CD4-positive, alpha-beta T cell treated with Interleukin-12 subunit alpha and Interleukin-12 subunit beta, for 1 hour (primary cell): ENCODE results near the gene CA12.

Experiments used
- DNase-seq: peaks from one replicate; pipeline ENCODE4 v3.0.0-alpha.2; 2020

The CA12 gene

DNA sequence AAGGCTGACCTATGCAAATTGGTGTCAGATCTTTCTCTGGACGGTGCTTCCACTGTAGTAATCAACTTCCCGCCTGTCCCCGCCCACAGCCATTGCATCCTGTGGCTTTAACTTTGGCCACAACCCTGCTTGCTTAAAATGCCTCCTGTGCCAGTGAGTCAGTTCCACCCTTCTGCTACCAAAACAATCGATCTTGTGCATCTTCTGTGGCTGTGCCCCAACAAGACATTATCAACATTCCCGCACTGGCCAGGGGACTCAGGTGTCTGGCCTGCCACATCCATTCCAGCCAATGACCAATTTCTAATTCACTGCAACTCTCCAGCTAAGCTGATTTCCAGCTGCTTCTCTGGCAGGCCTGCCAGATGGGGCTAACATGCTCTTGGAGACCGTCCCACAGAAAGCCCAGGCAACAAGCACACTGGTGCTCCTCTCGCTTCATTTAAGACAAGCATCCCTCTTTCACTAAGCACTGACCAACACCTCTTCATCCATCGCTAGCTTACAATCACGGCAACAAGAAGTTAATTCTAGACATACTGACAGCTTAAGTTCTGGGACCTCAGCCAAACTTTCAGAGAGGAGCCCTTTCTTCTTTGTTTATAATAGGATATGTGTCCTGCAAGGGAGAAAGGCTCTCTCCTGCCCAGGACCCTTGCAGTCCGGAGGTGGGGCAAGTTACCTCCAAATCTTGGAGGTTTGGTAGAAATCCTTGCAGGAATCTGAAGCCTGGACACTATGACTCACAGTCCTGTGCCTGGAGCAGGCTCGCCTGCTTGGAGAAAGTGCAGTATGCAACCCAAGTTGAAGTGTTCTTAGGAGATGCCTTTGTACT, 6.7 kb downstream of the CA12 start:
- DNase-seq, result no peak

DNA sequence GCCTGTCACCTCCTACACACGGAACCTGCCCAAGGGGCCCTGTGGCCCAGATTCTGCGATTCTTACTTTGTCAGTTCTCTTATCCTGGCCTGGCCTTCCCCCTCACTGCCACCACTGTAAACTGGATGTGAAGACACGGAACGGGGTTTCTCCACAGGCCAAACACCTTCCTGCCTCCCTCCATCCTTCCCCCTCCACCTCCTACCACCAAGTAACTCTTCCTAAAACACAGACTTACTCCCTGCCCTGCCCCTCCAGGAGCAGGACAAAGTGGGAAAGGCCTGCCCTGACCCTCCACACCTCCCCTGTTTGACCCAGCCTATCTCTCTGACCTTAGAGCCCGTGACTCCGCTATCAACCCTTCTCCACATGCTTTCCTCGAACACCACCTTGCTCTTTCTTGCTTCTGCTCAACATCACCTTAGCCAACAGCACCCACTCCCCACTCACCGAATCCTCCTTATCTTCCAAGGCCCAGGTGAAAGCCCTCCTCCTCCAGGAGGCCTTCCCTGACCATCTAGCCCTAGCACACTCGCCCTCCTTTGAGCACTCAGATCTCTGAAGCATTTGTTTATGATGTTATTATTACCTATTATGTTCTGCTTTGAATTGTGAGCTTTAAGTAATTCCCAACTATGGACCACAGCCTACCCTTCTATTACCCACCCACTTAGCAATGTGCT, 7.6 kb downstream of the CA12 start:
- DNase-seq, result no peak

DNA sequence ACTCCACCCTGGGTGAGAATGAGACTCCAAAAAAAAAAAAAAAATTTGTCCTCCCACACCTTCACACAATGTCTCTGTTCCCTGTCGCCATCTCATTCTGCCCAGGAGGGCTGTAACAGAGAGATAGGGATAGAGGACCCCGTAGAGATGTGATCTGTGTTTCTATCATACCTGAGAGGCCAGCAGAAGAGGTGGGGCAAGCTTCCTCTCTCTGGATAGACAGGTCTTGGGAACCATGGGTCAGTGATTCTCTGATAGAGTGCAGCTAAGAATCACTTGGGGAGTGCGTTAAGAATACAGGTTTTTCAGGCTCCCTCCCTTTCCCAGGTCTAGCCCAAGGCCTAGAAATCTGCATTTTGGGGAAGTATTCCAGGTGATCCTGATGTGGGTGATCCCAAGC, 8.3 kb downstream of the CA12 start:
- no peak for DNase-seq

DNA sequence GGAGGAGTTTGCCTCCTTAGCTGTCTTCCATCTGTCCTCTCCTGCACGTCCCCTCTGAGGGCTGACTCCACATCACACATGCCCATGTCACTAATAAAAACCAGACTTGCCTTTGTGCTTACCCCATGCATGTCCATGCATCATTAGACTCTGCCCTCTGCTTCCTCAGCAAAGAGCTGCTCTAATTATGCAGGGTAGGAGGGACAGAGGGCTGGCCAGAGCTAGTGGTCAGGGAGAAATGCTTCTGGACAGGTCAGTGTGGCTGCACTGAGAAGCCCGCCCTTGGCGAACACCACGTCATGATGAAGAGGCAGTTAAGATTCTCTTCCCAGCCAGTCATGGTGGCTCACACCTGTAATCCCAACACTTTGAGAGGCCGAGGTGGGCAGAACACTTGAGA, 8.9 kb downstream of the CA12 start:
- DNase-seq, result no peak

DNA sequence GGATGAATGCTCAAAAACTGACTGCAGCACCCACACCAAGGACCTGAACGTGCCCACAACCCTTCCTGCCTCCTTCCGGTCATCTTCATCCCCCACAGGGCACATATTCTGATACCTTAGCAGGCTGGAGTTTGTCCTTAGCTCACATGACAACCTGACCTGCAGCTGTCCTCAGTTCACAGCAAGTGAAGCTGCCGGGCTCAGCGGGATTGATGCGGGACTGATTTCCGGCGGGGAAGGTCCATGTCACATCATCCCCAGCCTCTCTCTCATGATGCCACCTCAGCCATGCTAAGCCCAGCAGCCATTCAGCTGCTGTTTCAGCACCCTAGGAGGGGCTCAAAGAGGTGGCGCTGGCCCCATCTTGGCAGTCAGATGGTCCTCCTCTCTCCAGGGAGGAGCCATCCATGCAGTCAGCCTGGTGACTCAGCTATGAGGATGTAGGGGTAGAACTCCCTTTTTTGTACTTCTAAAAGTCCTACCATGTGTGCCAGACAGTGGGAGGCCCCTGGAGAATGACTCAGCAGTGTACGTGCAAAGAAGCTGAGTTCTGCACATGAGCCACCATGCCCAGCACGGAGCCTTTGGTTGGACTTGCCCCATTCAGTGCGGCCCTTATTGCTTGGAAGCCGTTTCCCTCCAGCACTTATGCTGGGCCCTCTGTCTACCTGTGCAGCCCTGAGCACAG, 9.5 kb downstream of the CA12 start:
- DNase-seq, result no peak

DNA sequence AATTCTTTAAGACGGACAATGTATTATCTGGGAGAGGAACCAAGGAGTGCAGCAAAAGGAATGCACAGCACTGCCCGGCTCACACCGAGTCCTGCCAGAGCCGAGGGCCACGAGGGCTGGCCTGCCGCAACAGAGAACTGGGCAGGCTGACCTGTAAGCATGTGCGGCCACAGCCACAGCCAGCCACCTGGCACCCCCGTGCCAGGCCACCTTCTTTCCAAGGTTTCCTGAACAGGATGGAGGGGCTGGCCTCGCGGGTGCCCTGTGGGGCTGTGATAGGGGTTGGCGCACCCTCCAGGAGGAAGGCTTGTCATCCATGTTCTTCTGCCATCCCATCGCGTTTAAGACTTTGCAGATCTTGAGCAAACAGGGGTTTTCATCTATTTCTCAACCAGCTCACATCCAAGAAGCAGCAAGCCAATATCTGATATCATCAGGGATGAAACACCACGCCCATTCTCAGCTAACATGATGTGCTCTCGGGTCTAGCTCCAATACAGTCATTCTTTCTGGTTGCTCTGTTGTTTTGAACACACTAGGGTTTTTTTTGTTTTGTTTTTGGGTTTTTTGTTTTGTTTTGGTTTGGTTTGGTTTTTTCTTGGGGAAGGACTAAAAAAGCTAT, 10.2 kb downstream of the CA12 start:
- no peak for DNase-seq

DNA sequence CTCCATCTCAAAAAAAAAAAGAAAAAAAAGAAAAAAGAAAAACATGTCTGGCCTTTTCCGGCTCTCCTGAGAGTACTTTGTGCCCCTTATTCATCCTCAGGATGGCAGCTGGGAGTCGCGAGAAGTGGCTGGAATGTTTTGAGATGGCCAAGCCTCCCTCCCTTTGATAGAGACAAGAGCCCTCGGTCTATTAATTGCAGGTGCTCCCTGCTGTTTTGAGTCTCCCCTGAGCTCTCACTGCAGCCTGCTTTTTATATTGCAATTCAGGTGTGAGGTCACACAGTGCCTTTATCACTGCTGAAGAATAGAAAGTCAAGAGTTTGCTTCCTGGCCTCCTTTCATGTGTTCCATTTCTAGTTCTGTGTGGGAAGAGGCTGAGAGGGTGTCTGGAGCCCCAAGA, 10.9 kb downstream of the CA12 start:
- DNase-seq, result no peak

DNA sequence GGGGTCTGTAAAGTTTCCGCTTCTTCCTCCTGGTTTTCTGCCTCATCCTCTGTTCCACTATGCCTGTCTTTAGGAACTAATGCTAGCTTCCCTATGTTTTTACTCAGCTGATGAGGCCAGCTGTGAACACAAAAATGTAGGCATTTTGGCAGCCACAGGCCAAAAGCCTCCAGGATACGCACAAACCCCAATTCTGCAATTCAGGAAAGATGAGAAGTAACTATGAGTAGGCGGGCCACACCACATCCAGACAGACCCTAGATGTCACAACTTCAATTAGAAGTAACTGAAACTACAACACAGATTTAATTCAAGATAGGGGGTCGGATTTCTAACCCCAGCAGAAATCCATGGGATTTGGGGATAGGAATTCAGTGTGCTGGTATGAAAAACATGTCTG, 11.9 kb downstream of the CA12 start:
- DNase-seq, result no peak

DNA sequence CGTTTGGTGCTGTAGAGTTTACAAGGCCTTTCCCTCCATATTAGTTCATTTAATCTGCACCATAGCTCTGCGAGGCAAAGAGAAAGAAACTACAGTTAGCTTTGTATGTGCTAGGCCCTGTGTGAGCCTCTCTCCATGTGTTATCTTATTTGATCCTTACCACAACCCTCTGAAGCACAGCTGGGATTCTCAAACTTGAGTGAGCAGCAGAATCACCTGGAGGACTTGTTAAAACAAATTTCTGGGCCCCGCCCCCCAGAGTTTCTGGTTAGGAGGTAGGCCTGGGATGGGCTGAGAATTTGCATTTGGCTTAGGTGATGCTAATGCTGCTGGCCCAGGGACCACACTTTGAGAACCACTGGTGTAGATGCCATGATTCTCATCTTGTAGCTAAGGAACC, 12.3 kb downstream of the CA12 start:
- no peak for DNase-seq

DNA sequence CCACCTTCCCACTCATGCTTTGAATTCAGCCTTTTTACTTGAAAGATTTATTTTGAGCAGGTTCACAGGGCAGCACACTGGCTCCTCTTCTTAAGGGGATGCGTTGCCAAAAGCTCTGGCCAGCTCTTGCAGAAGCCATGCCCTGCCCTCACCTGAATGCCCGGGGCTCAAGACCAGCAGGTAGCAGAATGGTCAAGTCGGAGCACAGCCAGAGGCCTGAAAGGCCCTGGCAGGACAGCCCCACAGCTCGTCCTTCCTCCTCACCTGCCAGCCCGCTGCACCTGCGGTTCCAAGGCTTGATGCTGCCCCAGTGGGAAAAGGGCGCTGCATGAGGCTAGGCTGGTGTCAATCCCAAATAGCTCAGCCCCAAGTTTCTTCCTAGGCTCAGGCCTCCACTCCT, 13.1 kb downstream of the CA12 start:
- no peak for DNase-seq

DNA sequence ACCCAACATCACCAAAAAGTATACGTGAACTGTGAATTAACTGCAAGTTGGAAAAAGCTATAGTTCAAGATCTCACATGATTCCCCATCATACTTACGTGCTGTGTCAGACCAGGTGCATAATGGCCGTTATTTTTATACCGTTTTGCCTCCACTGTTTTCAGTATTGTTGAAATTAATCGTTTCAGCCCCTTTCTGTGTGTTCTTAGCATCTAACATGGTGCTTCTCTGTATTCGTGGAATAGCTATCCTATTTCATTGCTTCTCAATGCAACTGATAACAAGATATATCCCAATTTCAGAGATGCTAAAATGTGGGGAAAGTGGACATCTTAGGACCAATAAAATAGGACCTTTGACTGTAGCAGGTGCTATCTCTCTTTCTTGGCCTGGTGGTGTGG, 13.7 kb downstream of the CA12 start:
- no peak for DNase-seq

DNA sequence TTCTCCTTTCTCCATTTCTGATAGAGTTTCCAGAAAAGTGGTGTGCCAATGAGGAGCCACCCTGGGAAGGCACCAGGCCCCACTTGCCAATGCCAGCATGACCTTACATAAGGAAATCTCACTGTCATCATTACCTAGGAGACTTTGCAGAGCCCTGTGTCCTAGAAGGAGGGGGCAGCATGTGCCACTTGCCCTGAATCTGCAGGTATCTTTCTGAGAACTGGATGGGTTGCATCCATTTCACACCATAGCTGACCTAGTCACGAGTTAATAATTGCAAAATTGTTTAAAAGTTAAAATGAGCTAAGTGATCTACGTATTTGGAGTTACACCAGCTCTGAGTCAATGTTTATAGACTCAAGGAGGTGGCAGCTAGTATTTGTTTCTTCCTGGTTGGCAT, 14.3 kb downstream of the CA12 start:
- no peak for DNase-seq

DNA sequence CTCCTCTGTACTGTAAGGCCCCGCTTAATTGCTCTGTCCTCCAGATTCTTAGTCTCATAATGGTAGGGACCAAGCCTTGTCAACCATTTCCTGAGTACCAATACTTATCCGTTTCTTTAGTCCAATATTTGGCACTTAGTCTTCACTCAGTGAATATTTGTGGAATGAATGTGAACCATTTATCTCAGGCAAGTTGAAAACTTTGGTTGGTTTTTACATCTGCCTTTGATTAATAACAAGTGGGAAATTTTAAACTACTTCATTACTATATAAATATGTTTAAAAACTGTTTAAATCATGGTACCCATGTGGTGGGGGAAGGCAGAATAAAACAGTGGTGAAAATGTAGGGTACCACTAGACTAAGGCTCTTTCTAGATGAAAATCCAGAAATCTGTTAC, 15.2 kb downstream of the CA12 start:
- no peak for DNase-seq

DNA sequence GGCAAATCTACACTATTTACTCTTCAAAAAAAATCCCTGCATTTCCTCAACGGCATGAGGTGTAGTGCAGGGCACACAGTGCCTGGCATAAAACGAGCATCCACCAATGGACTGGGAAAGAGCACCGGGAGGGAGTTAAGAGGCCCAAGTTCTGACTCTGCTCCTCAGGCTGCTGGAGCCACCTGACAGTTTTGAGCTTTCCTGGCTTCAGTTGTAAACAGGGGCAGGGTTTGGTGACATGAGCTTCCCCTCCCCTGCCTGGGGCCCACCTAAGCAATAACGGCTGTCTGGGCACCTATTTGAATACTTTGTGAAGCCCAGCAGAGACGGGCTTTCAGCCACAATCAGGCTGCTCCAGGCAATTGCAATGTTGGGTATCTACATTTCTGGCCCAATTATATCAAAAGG, 16.4 kb downstream of the CA12 start:
- no peak for DNase-seq

DNA sequence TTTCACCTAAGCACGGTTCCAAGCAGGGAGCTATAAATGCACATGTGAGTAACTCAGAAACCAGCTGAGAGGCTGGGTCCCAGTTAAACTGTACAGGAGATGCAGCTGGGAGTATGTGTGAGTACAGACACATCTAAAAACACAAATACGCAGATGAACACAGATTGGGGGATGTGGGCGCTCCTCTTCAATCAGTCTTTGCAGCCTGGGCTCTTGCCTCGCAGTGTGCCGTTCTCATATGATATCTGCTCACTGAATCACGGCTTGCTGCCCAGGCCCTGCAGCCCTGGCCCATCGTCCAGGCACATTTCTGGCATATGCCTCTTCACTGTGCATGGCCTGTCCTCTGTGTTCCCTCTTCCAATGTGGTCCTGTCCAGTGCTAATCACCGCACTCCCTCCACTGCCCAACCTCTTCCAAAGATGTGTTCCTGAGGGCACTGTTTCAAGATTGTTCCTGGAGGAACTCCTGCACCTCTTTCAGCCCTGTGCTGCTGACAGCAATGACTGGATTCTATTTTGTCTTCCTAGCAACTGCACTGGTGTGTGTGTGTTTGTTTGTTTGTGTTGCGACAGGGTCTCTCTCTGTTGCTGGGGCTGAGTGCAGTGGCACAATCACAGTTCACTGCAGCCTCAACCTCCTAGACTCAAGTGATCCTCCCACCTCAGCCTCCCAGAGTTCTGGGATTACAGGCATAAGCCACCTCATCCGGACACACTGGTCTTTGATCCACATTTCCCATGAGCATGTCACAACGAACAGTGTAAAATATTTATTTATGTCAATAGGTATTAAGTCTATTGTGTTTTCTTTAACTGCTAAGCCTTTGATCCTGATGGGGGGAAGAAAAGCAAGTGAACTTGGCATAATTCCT, 17.0 kb downstream of the CA12 start:
- no peak for DNase-seq

DNA sequence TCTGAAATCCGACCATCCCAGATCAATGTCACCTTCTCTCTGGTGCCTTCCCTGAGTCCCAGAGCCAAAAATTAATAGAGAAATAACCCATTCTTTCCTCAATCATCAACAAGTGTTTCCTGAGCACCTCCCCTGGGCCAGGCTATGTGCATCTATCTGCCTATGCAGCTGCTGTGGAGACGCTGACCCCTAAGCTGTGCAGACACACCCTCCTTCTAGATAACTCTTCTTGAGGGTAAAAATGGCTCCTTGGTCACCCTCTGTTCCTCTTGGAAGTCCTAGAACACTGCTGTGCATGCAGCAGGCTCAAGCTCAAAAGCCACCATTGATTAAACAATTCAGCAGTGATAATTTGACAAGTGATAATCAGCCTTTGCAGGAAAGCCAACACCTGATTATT, 18.4 kb downstream of the CA12 start:
- no peak for DNase-seq

DNA sequence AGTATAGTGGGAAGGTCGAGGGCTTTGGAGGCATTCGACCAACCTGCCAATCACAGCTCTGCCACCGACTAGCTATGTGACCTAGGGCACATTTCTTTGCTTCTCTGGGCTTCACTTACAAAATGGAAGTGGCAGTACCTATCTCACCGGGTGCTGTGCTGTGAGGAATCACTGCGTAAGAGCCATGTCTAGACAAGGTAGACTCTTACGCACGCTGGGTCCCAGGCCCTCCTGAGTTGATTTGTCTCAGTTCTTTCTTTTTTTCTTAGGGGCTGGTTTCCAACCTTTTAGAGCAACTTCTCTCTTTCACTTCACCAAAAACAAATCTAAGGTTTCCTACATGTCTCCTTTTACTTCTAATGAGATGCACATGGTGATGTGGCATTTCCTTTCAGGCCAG, 18.8 kb downstream of the CA12 start:
- DNase-seq, result no peak

DNA sequence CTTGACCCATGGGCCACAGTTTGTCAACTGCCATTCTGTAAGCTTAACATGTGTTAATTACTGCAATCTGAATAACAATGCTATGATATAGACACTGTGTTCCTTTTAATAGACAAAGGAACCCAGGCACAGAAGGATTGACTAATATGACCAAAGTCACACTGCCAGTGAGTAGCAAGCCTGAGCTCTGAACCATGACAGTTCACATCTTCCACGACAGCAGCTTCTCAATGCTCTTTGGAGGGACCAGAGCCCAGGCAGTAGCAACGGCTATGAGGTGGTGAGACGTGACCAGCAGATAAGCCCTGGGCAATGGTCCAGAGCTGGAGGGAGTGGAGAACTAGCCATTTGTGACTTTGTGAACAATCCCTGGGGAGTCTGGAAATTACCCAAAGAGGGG, 19.4 kb downstream of the CA12 start:
- DNase-seq, result no peak

DNA sequence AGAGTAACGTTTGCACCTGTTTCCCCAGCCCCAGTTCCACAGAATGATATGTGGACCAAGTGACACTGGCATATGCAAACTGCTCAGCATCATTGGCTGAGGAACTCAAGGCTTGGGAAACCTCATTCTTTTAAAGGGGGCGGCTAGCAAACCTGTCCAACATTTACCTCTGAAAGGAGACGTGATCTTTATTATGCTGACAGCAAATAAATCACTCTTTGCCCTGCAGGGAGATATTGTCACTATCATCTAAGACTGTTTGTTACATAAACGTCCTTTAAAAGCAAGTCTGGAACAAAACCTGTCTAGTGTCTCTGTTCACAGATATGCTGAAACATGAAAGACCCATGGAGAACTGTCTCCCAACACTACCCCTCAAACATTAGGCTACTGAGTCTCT, 21.5 kb downstream of the CA12 start:
- DNase-seq, result no peak

DNA sequence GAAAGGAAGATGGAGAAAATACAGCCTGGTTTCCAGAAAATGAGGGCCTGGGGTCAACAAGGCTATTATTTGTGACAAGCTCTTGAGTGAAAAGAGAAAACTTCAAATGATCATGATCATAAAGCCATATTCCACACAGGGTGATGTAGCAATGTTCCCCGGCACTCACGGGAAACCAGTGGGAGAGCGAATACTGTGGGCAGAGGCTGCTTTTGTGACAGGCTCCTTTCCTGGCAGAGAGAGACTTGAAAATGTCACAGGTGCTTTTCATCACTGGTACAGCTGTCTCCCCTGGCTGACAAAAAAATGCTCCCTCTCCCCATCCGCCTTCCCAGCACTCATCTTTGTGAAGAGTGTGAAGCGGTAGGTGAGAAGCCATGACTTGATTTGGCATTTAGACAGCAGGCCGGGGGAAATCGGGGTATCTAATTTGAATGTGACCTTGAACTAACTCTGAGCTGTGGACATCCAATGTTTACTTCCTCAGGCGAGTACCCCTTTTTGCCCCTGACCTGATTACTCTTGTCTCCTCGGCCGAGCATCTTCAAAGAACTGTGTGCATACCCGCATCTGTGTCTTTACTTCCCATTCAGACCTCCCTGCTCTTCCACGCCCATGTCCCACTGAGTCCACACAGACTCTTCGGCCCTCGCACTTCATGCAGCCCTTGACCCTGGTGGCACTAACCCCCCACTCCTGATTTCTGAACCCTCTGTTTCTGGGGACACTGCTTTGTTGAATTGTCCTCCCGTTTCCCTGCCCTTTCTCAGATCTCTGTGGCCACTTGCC, 23.2 kb downstream of the CA12 start:
- DNase-seq, result no peak

DNA sequence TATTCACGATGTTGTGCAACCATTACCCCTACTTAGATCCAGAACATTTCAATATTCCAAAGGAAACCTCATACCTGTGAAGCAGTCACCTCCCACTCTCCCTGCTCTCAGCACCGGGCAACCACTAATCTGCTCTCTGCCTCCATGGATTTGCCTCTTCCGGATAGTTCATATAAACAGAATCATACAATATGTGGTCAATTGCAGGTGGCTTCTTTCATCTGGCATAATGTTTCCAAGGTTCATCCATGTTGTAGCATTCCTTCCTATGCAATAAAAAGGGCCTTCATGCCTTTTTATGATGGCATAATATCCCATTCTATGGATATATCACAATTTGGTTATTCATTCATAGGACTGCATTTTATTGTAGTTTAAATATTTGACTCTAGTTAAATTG, 23.9 kb downstream of the CA12 start:
- DNase-seq, result no peak

DNA sequence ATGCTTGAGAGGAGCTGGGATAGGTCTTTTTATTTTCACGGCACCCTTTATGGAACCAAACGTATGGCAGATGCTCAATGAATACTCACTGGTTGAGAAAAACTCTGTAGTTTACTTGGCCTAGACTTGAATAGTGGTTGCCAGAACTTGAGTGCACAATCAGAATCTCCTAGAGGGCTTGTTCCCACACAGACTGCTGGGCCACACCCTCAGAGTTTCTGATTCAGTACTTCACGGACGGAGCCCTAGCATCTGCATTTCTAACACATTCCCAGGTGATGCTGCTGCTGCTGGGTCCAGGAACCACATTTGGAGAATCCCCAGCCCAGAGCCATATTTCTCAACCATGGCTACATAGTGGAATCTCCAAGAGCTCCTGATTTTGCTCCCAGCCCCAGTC, 24.6 kb downstream of the CA12 start:
- no peak for DNase-seq
